PC-9 (cell line): ENCODE data around the gene CTSE. TPM values are rescaled to one million over a fixed set of nuclear protein-coding genes. Genes with fewer than 3 reads are reported as not detected.

Experiments used
- BruUV-seq: library from RNA; stranded (reverse); fragments of 400-500 nt; replicated peaks from 2 replicates; lab custom pipeline; 2021; lab: Mats Ljungman, UMichigan
- CTCF ChIA-PET: fragments of 300-600 bp; sonication (Branson Sonifier 250); formaldehyde crosslinking; loops from one replicate; lab custom pipeline; 2022; ENCODE audit warnings: antibody characterized with exemption; lab: Charles Lee
- POLR2A ChIA-PET: fragments of 300-600 bp; sonication (Branson Sonifier 250); formaldehyde crosslinking; loops from one replicate; lab custom pipeline; 2022; ENCODE audit warnings: antibody characterized with exemption; ENCODE audit not compliant: unreplicated experiment; lab: Charles Lee
- DNase-seq, 2 experiments: peaks; one replicate each; pipeline versions ENCODE4 v3.0.0 to v3.0.0-alpha.2; 2015 to 2022; ENCODE audit warnings: mixed read lengths in 1 of 2
- H2AFZ ChIP-seq: fragments of 200-600 bp; sonication (generic); 2 replicates; pipeline ENCODE4 v1.8.1; 2017; ENCODE audit warnings: antibody characterized with exemption
- H3F3A ChIP-seq: fragments of 200-600 bp; sonication (generic); 2 replicates; pipeline ENCODE4 v1.8.1; 2017; ENCODE audit warnings: antibody characterized with exemption, mild to moderate bottlenecking, low read depth; ENCODE audit not compliant: insufficient read depth
- H3K27ac ChIP-seq: fragments of 200-600 bp; sonication (generic); 2 replicates; pipeline ENCODE4 v1.6.1; 2016; ENCODE audit warnings: mixed run types
- H3K27me3 ChIP-seq: fragments of 200-600 bp; sonication (generic); 2 replicates; pipeline ENCODE4 v1.6.1; 2016; ENCODE audit warnings: low read depth, mixed run types; ENCODE audit not compliant: insufficient read depth
- H3K36me3 ChIP-seq: fragments of 200-600 bp; sonication (generic); 2 replicates; pipeline ENCODE4 v1.6.1; 2016; ENCODE audit warnings: low read depth, mixed run types
- H3K4me1 ChIP-seq: fragments of 200-600 bp; sonication (generic); replicated peaks from 2 replicates; pipeline ENCODE4 v1.6.1; 2016; ENCODE audit warnings: mixed run types; ENCODE audit not compliant: insufficient read depth
- H3K4me2 ChIP-seq: fragments of 200-600 bp; sonication (generic); 2 replicates; pipeline ENCODE4 v1.6.1; 2017; ENCODE audit warnings: mixed run types
- H3K4me3 ChIP-seq: fragments of 200-600 bp; sonication (generic); 2 replicates; pipeline ENCODE4 v1.6.1; 2016; ENCODE audit warnings: mixed run types
- H3K79me2 ChIP-seq: fragments of 200-600 bp; sonication (generic); 2 replicates; pipeline ENCODE4 v1.6.1; 2017; ENCODE audit warnings: low read depth, mixed run types
- H3K9me2 ChIP-seq: fragments of 200-600 bp; sonication (generic); 2 replicates; pipeline ENCODE4 v1.8.1; 2017; ENCODE audit warnings: mild to moderate bottlenecking; ENCODE audit not compliant: insufficient read depth
- H3K9me3 ChIP-seq: fragments of 200-600 bp; sonication (generic); 2 replicates; pipeline ENCODE4 v1.8.1; 2016; ENCODE audit warnings: low read depth; ENCODE audit not compliant: insufficient read depth
- H4K20me1 ChIP-seq: fragments of 200-600 bp; sonication (generic); 2 replicates; pipeline ENCODE4 v1.8.1; 2017; ENCODE audit not compliant: insufficient read depth
- CTCF ChIP-seq: fragments of 200-600 bp; sonication (generic); conservative IDR thresholded peaks from 2 replicates; pipeline ENCODE4 v1.6.1; 2017; ENCODE audit warnings: mixed run types, antibody characterized with exemption, mild to moderate bottlenecking, moderate library complexity
- EZH2 ChIP-seq: fragments of 200-600 bp; sonication (generic); IDR thresholded peaks from 2 replicates; pipeline ENCODE4 v1.8.0; 2017; ENCODE audit warnings: antibody characterized with exemption, low read depth
- intact Hi-C: fragments of 100-400 bp; cut with micrococcal nuclease; formaldehyde crosslinking; loops from one replicate; pipeline ENCODE4 v1.10.0; 2022; ENCODE audit not compliant: unreplicated experiment
- total RNA-seq: library from RNA; stranded (reverse); gene quantifications from 2 replicates; pipeline ENCODE4 v1.2.3, GENCODE V29; 2021

The CTSE gene
- total RNA-seq, 1 experiment from 2014 or later: 1.2 TPM

GRCh38 chr1:206015071-206015470 lies 8.6 kb downstream of the CTSE start:
- H3K4me1 ChIP-seq: peaks cover under 1% of the 10 kb centered on the region
- intact Hi-C loops: no loop called here
- no peaks in the 10 kb centered on the region for H3K27me3 ChIP-seq
- H3K4me3 ChIP-seq: no peak overlapping the region
- H3K79me2 ChIP-seq: no peaks in the 10 kb centered on the region
- POLR2A ChIA-PET: no interaction called here
- BruUV-seq: no TSS peak
- no peaks in the 10 kb centered on the region for H3K9me2 ChIP-seq
- TF ChIP-seq CTCF (no peak), EZH2 (no peak)
- H2AFZ ChIP-seq: no peak overlapping the region
- CTCF ChIA-PET: no interaction called here
- no peaks in the 10 kb centered on the region for H4K20me1 ChIP-seq
- H3K36me3 ChIP-seq: no peaks in the 10 kb centered on the region
- no peaks in the 10 kb centered on the region for H3F3A ChIP-seq
- no peak overlapping the region for H3K4me2 ChIP-seq
- no peaks in the 10 kb centered on the region; the same call in 1 of the 2 replicates for H3K9me3 ChIP-seq
- H3K27ac ChIP-seq: no peak overlapping the region
- DNase-seq: no peak

DNA sequence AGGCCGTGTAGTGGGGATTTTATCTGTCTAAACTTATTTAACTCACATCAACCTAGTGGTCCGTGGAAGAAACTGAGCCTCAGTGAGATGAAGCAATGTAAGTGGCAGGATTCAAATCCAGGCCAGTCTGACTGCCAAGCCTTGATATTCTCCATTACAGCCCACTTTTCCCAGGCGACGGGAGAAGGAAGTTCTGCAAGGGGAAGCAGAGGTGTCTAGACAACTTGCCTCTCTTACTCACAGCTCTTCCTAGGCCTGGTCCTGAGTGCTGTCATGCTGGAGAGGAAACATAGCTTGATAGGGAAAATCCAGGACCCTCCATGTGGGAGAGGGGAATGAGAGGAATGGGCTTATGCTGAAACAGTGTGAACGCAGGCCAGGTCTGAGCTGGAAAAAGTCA lies 9.1 kb downstream of the CTSE start:
- Histone ChIP-seq H2AFZ (no peak overlapping the region), H3K9me3 (no peaks in the 10 kb centered on the region; the same call in 1 of the 2 replicates), H3K9me2 (no peaks in the 10 kb centered on the region), H3K36me3 (no peaks in the 10 kb centered on the region), H3K27ac (no peak overlapping the region), H3K27me3 (no peaks in the 10 kb centered on the region), H3K4me1 (no peaks in the 10 kb centered on the region), H3K4me2 (no peak overlapping the region), H3K79me2 (no peaks in the 10 kb centered on the region), H4K20me1 (no peaks in the 10 kb centered on the region), H3F3A (no peaks in the 10 kb centered on the region), H3K4me3 (no peak overlapping the region)
- DNase-seq: no peak
- intact Hi-C loops: no loop called here
- CTCF ChIA-PET: no interaction called here
- no TSS peak for BruUV-seq
- TF ChIP-seq CTCF (no peak), EZH2 (no peak)
- POLR2A ChIA-PET: no interaction called here

- DNase-seq: no peak
- H2AFZ ChIP-seq: no peak overlapping the region
- no peaks in the 10 kb centered on the region; the same call in 1 of the 2 replicates for H3K9me3 ChIP-seq
- no peaks in the 10 kb centered on the region for H3K27me3 ChIP-seq
- H4K20me1 ChIP-seq: no peaks in the 10 kb centered on the region
- H3K9me2 ChIP-seq: no peaks in the 10 kb centered on the region
- H3K4me2 ChIP-seq: no peak overlapping the region
- TF ChIP-seq CTCF: no peak
- TF ChIP-seq EZH2: no peak
- no peaks in the 10 kb centered on the region for H3K36me3 ChIP-seq
- no peaks in the 10 kb centered on the region for H3K79me2 ChIP-seq
- H3F3A ChIP-seq: no peaks in the 10 kb centered on the region
- ChIA-PET POLR2A (no interaction called here), CTCF (no interaction called here)
- no TSS peak for BruUV-seq
- no peak overlapping the region for H3K4me3 ChIP-seq
- no peak overlapping the region for H3K27ac ChIP-seq
- no peaks in the 10 kb centered on the region for H3K4me1 ChIP-seq
- intact Hi-C loops: no loop called here
Measured at GRCh38 chr1:206013026-206013795, 10.5 kb downstream of the CTSE start.
